Erythroblast (primary cell): Measurements from ENCODE around the gene KCNMB1.

ENCODE experiments used
- GATA1 ChIP-seq: IDR thresholded peaks from 2 replicates; pipeline ENCODE4 v1.6.1; 2011; ENCODE audit warnings: low read depth, mild to moderate bottlenecking, control low read depth, low read length, moderate library complexity
- POLR2A ChIP-seq: IDR thresholded peaks from 2 replicates; pipeline ENCODE4 v1.6.1; 2011; ENCODE audit warnings: mild to moderate bottlenecking, low read length

DNA sequence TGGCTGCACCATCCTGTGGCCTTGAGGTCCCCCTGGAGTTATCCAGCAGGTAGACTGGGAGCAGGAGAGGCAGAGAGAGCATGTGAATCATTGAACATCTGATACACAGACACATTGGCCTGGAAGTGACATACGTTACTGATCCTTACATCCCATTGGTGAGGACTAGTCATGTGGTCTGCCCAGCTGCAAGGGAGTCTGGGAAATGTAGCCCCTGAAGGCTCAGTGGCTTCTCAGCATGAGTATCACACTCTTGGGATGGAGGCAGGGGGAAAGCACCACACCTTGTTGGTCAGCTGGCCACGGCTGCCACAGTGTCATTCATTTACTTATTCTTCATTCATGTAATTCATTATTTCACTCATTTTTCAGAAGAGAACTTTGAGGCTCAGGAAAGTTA is 13.3 kb upstream of the KCNMB1 start:
- TF ChIP-seq POLR2A (no peak), GATA1 (no peak)
